Kidney capillary endothelial cell (primary cell): ENCODE data around the gene OAF.
"Not testable (repeated sequence)": the region's sequence is repeated elsewhere in the genome, so short reads cannot be mapped to it uniquely, and the experiment has no call there.

ENCODE experiments used
- DNase-seq: peaks from one replicate; pipeline ENCODE4 v3.0.0-alpha.2; 2018; ENCODE audit warnings: low spot score

The OAF gene

GRCh38 chr11:120273956-120274355, 63.1 kb downstream of the OAF start:
- not testable (repeated sequence) for DNase-seq

GRCh38 chr11:120279502-120279901, 68.7 kb downstream of the OAF start:
- DNase-seq, result no peak
